GM19467 (cell line): ENCODE measurements around the gene APOBEC3H.
"Not testable (repeated sequence)": the region's sequence is repeated elsewhere in the genome, so short reads cannot be mapped to it uniquely, and the experiment has no call there.

Source experiments
- ATAC-seq: cut with Tn5 transposase; IDR thresholded peaks from one replicate; pipeline ENCODE4 v1.9.1; 2021; ENCODE audit warnings: mild to moderate bottlenecking, moderate library complexity; ENCODE audit not compliant: unreplicated experiment

APOBEC3H gene

DNA sequence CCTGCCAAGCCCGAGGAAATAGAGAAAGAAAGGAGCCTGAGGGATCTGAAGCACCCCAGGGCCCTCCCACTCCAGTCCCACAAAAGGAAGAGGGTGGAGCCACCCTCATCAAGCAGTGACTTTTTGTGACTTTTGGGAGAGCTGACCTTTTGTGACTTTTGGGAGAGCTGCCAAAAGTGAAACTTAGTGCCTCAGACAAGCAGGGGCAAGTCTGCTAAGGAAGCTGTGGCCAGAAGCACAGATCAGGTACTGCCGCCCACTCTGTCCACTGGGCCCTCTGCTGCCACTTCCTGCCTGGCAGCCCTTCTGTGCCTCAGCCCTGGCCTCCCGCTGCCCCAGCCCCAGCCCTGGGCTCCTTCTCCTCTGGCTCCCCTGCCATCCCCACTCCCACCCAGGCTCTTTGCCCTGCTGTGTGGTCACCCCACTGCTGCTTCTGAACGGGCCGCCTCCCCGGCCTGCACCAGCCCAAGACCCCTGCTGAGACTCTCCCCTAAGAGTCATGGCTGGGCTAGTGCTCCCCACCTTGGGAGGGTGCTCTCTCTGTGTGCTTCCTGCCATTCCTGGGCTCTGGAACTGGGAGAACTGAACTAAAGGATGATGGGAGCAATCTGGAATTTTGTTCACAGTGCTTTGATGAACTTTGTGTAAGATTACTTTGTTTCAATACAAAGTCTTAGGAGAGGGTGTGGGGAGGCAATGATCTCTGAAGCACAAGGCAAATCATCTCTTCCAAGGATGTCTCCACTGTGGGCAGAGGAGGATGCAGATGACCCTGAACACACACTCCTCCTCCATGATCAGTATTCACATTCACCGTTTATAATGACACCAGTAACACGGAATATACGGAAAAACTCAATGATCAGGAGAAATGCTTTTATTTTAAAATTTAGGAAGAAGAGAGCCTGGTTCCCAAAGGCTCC lies at the start of gene APOBEC3H:
Gene APOBEC3H, plus strand, starts transcription at position 147 of the 923 bp plus-strand sequence. CDS start 3,035 bp downstream, outside the sequence.
- no peak for ATAC-seq

DNA sequence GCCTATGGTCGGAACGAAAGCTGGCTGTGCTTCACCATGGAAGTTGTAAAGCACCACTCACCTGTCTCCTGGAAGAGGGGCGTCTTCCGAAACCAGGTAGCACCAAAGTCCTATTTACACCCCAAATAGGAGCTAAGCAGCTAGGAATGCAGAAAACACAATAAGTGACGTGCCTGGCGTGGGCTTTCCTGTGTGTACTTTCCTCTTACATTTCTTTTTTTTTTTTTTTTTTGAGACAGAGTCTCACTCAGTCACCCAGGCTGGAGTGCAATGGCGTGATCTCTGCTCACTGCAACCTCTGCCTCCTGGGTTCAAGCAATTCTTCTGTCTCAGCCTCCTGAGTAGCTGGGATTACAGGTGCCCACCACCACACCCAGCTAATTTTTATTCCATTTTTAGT lies 47.6 kb upstream of the APOBEC3H start:
- not testable (repeated sequence) for ATAC-seq

DNA sequence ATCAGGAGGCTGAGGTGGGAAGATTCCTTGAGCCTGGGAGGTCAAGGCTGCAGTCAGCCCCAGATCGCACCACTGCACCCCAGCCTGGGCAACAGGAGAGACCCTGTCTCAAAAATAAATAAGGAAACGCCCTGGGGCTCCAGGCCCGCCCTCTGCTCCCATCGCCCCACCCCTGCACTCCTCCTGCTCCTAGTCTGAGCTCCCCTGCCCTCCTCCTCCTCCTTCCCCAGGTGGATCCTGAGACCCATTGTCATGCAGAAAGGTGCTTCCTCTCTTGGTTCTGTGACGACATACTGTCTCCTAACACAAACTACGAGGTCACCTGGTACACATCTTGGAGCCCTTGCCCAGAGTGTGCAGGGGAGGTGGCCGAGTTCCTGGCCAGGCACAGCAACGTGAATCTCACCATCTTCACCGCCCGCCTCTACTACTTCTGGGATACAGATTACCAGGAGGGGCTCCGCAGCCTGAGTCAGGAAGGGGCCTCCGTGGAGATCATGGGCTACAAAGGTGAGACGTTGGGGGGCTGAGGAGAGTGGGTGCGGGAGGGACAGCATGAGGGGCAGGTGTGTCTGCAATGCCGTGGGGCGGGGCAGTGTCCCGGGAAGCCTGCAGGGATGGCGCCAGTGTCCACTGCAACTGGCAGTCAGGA lies 45.1 kb upstream of the APOBEC3H start:
- not testable (repeated sequence) for ATAC-seq

DNA sequence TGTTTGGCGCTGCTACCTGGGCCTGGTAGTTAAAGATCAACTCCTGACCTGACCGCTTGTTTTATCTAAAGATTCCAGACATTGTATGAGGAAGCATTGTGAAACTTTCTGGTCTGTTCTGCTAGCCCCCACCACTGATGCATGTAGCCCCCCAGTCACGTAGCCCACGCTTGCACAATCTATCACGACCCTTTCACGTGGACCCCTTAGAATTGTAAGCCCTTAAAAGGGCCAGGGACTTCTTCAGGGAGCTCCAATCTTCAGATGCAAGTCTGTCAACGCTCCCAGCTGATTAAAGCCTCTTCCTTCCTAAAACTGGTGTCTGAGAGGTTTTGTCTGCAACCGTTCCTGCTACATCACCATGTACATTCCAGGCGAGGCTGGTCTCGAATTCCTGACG lies 41.4 kb upstream of the APOBEC3H start:
- ATAC-seq = no peak

DNA sequence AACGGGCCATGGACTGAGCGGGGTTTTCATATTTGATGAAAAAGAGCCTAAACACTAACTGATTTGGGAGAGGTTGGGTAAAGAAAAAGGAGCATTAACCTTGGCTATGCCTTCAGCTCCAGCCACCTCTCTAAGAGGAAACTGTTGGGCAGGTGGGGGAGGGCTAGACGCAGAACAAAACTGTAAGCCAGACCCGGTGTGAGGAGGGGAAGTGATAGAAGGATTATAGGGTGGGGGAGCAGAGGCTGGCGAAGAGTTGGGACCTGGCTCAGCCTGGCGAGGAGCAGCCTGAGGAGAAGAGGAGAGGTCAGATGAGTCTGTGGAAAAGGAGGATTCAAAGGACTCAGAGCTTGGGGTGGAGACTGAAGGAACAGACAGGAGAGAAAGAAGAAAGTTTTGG lies 35.8 kb upstream of the APOBEC3H start:
- ATAC-seq = not testable (repeated sequence)

DNA sequence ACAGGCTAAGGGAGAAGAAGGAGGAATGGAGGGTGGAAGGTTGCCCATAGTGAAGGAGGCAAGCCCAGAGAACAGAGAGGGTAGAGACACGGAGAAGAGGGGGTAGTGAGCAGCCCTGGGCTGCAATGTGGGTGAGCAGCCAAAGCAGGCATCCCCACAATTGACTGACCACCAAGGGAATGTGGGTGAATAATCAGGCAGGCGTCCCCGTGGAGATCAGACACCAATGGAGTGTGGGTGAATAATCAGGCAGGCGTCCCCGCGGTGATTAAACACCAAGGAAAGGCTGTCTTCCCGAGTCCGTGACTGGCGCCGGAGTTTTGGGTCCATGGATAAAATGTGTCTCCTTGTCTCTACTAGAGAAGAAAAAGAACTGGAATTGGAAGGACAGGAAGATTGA lies 35.1 kb upstream of the APOBEC3H start:
- not testable (repeated sequence) for ATAC-seq

DNA sequence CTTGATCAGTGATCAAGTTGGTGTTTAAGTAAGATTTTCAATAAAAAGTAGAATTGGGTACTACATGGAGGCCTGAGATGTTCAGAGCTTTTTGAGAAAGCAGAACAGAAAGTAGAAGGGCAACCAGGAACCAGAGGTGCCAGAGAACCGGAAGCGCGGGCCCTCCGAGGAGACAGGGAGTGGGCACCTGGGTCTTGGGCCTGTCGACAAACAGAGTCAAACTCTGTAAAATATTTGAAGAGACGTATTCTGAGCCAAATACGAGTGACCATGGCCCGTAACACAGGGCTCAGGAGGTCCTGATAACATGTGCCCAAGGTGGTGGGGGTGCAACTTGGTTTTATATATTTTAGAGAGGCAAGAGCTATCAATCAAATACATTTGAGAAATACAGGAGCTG lies 33.1 kb upstream of the APOBEC3H start:
- ATAC-seq = not testable (repeated sequence)

DNA sequence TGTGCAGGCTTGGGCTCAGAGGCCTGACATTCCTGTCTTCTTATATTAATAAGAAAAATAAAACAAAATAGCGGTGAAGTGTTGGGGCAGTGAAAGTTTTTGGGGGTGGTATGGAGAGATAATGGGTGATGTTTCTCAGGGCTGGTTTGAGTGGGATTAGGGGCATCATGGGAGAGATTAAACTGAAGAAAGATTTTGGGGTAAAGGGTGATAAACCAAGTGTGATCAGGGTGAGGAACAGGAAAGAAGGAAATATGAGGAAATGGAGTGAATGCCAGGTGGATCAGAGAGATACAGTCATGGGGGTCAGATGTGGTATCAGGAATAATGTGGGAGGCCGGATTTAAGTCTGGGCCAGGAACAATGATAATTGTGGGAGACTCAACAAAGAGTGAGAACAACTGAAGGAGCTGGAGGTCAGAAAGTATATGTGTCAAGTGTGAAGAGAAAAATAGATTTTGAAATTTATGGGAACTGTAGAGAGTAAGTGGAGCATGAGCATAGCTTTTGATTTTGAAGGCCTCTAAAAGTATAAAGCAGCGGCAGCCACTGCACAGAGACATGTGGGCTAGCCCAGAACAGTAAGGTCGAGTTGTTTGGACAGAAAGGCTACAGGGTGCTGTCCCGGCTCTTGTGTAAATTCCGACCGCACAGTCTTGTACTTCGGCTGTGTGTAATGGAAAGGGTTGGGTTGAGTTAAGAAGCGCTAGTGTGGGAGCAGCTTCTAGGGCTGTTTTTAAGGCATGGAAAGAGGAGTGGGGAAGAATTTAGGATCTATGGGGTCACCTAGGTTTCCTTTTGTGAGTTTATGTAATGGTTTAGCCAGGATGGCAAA lies 30.4 kb upstream of the APOBEC3H start:
- ATAC-seq = not testable (repeated sequence)

DNA sequence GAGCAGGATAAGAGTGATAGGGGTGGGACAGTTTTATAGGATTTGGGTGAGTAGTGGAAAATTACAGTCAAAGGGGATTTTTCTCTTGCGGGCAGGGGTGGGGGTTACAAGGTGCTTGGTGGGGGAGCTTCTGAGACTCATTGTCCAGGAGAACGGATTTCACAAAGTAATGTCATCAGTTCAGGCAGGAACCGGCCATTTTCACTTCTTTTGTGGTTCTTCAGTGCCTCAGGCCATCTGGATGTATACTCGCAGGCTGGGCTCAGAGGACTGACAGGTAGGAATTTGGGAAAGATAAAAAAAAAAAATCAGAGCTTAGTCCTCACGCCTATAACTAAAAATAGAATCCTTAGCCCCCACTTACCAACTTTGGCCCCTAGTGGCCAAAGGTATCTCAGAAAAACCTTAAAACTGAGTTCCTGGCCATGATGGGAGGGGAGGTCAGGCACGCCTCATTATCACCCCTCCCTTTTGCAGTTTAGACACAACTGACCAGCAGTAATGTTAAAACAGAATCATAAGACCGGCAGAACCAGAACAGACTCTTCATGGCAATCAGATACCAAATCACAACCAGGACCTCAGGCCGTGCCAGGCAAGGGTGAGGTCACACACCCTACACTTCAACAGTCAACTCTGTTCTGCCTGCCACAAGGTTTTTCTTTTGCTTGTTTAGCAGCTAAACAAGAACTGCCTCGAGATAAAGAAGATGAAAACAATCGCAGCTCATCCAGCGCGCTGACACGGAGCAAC lies 28.8 kb upstream of the APOBEC3H start:
- ATAC-seq = no peak

DNA sequence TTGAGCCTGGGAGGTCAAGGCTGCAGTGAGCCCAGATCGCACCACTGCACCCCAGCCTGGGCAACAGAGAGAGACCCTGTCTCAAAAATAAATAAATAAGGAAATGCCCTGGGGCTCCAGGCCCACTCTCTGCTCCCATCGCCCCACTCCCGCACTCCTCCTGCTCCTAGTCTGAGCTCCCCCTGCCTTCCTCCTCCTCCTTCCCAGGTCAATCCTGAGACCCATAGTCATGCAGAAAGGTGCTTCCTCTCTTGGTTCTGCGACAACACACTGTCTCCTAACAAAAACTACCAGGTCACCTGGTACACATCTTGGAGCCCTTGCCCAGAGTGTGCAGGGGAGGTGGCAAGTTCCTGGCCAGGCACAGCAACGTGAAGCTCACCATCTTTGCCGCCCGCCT lies 26.9 kb upstream of the APOBEC3H start:
- ATAC-seq = no peak

DNA sequence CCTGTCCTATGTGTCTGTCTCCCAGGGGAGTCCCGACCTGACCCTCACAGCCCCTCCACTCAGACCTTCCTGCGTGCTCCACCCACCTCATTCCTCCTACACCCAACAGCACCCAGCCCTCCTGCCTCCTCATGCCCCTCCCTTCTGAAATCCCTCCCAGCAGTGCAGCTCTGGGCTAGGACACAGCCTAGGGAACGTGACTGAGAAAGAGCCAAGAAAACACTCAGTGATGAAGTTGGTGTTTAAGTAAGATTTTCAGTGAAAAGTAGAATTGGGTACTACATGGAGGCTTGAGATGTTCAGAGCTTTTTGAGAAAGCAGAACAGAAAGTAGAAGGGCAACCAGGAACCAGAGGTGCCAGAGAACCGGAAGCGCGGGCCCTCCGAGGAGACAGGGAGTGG lies 24.5 kb upstream of the APOBEC3H start:
- ATAC-seq = not testable (repeated sequence)

DNA sequence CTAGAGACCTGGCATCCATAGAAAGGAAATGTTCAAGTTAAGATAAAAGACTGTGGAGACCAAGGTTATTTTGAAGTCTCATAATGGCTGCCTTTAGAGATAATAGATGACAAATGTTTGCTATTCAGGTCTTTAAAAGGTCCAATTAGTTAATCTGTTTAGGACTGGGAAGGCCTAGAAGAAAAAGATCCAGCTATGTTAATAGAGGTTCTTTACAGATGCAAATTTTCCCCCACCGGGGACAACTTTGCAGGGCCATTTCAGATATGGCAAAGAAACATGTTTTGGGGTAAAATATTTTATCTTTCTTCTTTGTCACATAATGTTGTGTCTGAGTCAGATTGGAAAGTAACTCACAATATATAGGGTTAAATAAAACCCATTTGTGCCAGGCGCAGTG lies 23.1 kb upstream of the APOBEC3H start:
- ATAC-seq = no peak

DNA sequence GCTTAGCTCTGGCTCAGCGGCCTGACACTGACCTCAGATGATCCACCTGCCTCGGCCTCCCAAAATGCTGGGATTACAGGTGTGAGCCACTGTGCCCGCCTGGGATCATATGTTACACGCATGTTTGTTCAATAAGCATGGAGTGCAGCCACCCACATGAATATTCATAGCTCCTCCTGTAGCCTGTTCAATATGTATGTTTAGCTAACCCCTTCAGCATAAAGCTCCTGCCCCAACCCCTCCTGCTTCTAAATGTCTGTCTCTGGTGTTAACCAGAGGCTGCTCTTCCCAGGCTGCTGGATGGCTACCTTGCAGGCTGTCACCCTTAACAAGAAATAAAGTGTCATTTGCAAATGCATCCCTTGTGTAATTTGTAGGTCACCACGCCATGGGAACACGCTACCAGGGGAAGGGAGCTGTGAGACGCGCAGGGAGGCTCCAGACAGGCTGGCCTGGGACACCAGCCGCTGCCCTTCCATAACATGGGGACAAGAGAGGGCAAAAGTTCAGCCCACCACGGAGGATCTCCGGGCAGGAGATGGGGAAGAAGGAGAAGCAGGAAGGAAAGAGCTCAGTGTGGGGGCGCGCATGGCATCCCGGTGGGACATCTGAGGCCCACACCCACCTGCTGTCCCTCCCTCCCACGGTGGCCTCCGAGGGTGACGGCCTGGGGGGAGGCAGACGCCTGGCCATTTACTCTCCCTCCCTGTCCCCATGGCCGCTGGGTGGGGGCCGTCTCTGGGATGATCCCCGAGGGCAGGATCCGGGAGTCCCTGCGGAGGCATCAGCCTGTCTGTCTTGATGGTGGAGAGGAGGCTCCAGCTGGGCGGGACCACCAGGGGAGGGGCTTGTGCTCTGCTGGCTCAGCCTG lies 20.7 kb upstream of the APOBEC3H start:
- not testable (repeated sequence) for ATAC-seq

DNA sequence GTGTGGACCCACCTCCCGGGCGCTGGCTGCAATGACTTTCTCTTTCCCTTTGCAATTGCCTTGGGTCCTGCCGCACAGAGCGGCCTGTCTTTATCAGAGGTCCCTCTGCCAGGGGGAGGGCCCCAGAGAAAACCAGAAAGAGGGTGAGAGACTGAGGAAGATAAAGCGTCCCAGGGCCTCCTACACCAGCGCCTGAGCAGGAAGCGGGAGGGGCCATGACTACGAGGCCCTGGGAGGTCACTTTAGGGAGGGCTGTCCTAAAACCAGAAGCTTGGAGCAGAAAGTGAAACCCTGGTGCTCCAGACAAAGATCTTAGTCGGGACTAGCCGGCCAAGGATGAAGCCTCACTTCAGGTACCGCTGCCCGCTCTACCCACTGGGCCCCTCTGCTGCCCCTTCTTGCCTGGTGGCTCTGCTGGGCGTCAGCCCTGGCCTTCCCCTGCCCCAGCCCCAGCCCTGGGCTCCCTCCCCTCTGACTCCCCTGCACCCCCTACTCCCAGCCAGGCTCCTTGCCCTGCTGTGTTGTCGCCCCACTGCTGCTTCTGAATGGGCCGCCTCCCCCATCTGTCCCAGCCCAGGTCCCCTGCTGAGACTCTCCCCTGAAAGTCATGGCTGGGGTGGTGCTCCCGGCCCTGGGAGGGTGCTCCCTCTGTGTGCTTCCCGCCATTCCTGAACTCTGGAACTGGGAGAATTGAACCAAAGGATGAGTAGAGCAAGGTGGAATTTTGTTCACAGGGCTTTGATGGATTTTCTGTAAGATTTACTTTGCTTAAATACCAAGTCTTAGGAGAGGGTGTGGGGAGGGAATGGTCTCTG lies 19.8 kb upstream of the APOBEC3H start, which contains the start of gene APOBEC3G:
Gene APOBEC3G, plus strand, starts transcription at position 250 of the 815 bp plus-strand sequence. Its CDS starts 87 bp downstream, at position 337.
- peak; percentile 70 for ATAC-seq

DNA sequence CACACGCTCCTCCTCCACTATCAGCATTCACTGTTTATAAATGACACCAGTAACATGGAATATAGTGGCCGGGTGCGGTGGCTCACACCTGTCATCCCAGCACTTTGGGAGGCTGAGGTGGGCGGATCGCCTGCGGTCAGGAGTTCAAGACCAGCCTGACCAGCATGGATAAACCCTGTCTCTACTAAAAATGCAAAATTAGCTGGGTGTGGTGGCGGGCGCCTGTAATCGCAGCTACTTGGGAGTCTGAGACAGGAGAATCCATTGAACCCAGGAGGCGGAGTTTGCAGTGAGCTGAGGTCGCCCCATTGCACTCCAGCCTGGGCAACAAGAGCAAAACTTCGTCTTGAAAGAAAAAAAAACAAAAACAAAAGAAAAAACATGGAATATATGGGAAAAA lies 19.1 kb upstream of the APOBEC3H start:
- not testable (repeated sequence) for ATAC-seq

DNA sequence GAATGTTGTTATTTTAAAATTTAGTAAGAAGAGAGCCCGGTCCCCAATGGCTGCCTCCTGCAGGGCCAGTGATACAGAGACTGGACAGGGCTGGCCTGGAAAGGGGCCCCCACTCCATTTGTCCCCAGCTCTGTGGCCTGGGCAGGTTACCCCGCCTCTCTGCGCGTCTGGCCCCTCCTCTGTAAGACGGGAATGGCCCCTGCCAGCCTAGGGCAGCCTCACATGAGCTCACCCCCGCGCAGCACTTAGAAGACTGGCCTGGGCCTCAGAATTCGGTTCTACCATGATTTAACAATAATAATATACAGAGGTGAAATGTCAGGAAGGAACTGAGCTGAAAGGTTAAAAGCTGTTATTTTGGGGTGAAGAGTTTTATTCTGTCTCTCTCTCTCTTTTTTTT lies 18.7 kb upstream of the APOBEC3H start:
- ATAC-seq = no peak

DNA sequence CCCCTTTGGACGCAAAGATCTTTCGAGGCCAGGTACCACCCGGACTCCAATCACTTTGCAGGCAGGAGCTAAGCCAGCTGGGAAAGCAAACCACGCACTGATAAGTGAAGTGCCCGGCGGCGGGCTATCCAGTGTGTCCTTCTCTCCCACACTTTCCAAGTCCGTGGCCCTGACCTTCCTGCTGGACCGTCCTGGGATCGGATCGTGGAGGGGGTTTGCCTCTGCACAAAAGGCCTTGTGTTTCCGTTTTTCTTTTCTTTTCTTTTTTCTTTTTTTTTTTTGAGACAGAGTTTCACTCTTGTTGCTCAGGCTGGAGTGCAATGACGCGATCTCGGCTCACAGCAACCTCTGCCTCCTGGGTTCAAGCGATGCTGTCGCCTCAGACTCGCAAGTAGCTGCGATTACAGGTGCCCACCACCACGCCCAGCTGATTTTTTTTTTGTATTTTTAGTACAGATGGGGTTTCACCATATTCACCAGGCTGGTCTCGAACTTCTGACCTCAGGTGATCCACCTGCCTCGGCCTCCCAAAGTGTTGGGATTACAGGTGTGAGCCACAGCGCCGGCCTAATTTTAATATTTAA lies 17.9 kb upstream of the APOBEC3H start:
- not testable (repeated sequence) for ATAC-seq
